GM21423 (cell line): Measurements from ENCODE around the gene TXNL1.

ENCODE experiments used
- ATAC-seq: cut with Tn5 transposase; IDR thresholded peaks from one replicate; pipeline ENCODE4 v1.9.1; 2021; ENCODE audit warnings: mild to moderate bottlenecking, moderate library complexity; ENCODE audit not compliant: unreplicated experiment

TXNL1 gene

GRCh38 chr18:56570978-56571377 lies 67.4 kb downstream of the TXNL1 start:
- ATAC-seq: no peak

GRCh38 chr18:56569416-56569815 lies 69.0 kb downstream of the TXNL1 start:
- no peak for ATAC-seq

- no peak for ATAC-seq
Measured at GRCh38 chr18:56568986-56569385, 69.4 kb downstream of the TXNL1 start.

- no peak for ATAC-seq
Measured at GRCh38 chr18:56565551-56566345, 72.6 kb downstream of the TXNL1 start.

- ATAC-seq: no peak
Measured at GRCh38 chr18:56565046-56565445, 73.3 kb downstream of the TXNL1 start.

GRCh38 chr18:56563568-56563967 lies 74.8 kb downstream of the TXNL1 start:
- no peak for ATAC-seq

GRCh38 chr18:56562479-56562878 lies 75.9 kb downstream of the TXNL1 start:
- no peak for ATAC-seq

- ATAC-seq: no peak
Measured at GRCh38 chr18:56560992-56561391, 77.4 kb downstream of the TXNL1 start.

GRCh38 chr18:56559044-56559443 lies 79.3 kb downstream of the TXNL1 start:
- ATAC-seq: no peak

- ATAC-seq: no peak
Measured at GRCh38 chr18:56556907-56557306, 81.5 kb downstream of the TXNL1 start.

- ATAC-seq: no peak
Measured at GRCh38 chr18:56550121-56550520, 88.3 kb downstream of the TXNL1 start.
